Peyer's patch (tissue), 4 donors: Measurements from ENCODE around the gene TMEM108. TPM values are rescaled to one million over a fixed set of nuclear protein-coding genes. Genes with fewer than 3 reads are reported as not detected.
"Not testable (repeated sequence)": the region's sequence is repeated elsewhere in the genome, so short reads cannot be mapped to it uniquely, and the experiment has no call there.

Experiments
- DNase-seq, 3 donors: peaks; one replicate each; pipeline ENCODE4 v3.0.0-alpha.2; 2017 to 2019
- H3K27ac ChIP-seq, 4 donors: fragments of 200-600 bp; sonication (generic); one replicate each; pipeline ENCODE4 v1.5.1; 2016 to 2019
- H3K27me3 ChIP-seq, 2 donors: fragments of 200-600 bp; sonication (generic); one replicate each; pipeline ENCODE4 v1.5.1; 2019
- H3K36me3 ChIP-seq, 3 donors: fragments of 200-600 bp; sonication (generic); one replicate each; pipeline ENCODE4 v1.5.1; 2016 to 2019
- H3K4me1 ChIP-seq, 4 donors: fragments of 200-600 bp; sonication (generic); one replicate each; pipeline ENCODE4 v1.5.1; 2016 to 2019
- H3K4me3 ChIP-seq, 4 donors: fragments of 200-600 bp; sonication (generic); 1 replicate in 3 of 4; 2 replicates in 1 of 4; pipeline ENCODE4 v1.5.1; 2016 to 2019; ENCODE audit warnings: mild to moderate bottlenecking in 1 of 4
- H3K9me3 ChIP-seq, 4 donors: fragments of 200-600 bp; sonication (generic); one replicate each; pipeline ENCODE4 v1.5.1; 2016 to 2019; ENCODE audit warnings: mild to moderate bottlenecking in 1 of 4
- POLR2A ChIP-seq, 2 donors: fragments of 450-650 bp; IDR thresholded peaks; one replicate each; pipeline ENCODE4 v1.5.1; 2017; ENCODE audit warnings: antibody characterized with exemption in 2 of 2, mild to moderate bottlenecking in 2 of 2, moderate library complexity in 2 of 2
- total RNA-seq, 4 donors: library from RNA; depleted of rRNA; stranded (reverse); fragments of >200 nt; gene quantifications; one replicate each; pipeline ENCODE4 v1.1.0, GENCODE V29; 2016
- TF ChIP-seq, protein P1 (sequence below), 6 experiments: fragments of 450-650 bp in 4 of 6; fragments of 200-600 bp in 2 of 6; sonication (generic) in 1 of 6; IDR thresholded peaks; one replicate each; pipeline ENCODE4 v1.5.1; 2017 to 2019; ENCODE audit warnings: antibody characterized with exemption in 6 of 6, mild to moderate bottlenecking in 3 of 6, moderate library complexity in 1 of 6

TMEM108 gene
- 1 to 10 TPM in 2 of 4 donors, not detected in 2; 1.4 to 1.7 TPM for total RNA-seq

DNA sequence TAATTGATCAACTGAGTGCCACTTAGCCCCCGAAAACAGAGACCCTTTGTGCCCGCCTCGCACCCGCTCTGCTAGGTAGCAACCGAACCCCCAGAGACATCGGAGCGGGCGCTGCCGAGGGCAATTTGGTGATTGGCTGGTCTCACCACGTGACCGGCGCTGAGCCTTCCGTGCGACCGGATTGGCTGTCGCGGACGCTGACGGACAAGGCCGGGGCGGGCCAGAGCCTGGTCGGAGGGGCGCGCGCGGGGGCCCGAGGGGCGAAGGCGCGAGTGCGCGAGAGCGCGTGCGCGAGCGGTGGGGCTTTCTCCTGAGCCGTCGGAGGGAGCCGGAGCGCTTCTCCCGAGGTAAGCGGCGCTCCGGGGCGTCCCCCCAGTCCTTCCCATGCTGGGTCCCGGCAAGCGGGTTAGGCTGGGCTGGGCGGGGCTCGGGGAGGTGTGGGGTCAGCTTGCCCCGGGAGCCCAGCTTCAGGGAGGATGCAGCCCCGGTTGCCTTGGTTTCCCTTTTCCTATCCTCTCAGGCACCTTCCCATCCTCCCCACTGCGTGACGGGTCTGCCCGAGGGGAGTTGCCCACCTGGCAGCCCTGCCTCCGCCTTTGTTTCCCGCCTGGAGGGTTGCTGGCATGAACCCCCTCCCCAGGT, at the start of gene TMEM108:
Gene TMEM108, plus strand, starts transcription at position 303 of the 642 bp plus-strand sequence.
- peaks cover 0 to 5% of the 10 kb centered on the region in 2 donors for H3K27me3 ChIP-seq
- peak; percentile 21 to 69 (median 62) for DNase-seq
- peak within 1 kb of the TSS; percentile 26 to 60 (median 42) for H3K4me3 ChIP-seq
- TF ChIP-seq, protein P1, sequence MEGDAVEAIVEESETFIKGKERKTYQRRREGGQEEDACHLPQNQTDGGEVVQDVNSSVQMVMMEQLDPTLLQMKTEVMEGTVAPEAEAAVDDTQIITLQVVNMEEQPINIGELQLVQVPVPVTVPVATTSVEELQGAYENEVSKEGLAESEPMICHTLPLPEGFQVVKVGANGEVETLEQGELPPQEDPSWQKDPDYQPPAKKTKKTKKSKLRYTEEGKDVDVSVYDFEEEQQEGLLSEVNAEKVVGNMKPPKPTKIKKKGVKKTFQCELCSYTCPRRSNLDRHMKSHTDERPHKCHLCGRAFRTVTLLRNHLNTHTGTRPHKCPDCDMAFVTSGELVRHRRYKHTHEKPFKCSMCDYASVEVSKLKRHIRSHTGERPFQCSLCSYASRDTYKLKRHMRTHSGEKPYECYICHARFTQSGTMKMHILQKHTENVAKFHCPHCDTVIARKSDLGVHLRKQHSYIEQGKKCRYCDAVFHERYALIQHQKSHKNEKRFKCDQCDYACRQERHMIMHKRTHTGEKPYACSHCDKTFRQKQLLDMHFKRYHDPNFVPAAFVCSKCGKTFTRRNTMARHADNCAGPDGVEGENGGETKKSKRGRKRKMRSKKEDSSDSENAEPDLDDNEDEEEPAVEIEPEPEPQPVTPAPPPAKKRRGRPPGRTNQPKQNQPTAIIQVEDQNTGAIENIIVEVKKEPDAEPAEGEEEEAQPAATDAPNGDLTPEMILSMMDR (IDR thresholded peaks at IDR 0.05): no peak
- TF ChIP-seq POLR2A (IDR thresholded peaks at IDR 0.05): no peak
- no peaks in the 10 kb centered on the region for H3K36me3 ChIP-seq
- H3K4me1 ChIP-seq: peaks cover 0 to 13% (median 0%) of the 10 kb centered on the region in 4 donors
- H3K9me3 ChIP-seq: no peaks in the 10 kb centered on the region
- no peak within 1 kb of the TSS for H3K27ac ChIP-seq

DNA sequence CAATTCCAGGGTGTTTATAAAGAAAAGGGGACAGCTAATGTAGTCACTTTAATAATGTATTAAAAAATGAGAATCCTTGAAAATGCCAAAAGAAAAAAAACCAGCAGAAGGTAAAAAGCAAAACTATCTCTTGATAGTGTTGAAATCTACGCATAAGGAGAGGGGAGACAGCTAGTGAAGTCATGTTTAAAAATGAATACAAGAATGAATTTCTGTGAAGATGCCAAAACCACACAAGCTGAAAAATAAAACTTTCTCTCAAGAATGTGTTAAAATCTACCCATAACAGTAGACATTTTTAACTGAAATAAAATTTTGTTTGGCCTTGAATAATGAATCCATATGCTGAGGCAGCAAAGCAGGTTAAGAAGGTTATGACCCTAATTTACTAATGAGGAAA, 42.2 kb upstream of the TMEM108 start:
- no peaks in the 10 kb centered on the region for H3K9me3 ChIP-seq
- H3K27me3 ChIP-seq: no peaks in the 10 kb centered on the region
- no peak for DNase-seq
- H3K36me3 ChIP-seq: no peaks in the 10 kb centered on the region
- H3K27ac ChIP-seq: no peak overlapping the region
- no peak overlapping the region for H3K4me3 ChIP-seq
- no peaks in the 10 kb centered on the region for H3K4me1 ChIP-seq
- TF ChIP-seq POLR2A (IDR thresholded peaks at IDR 0.05): no peak
- TF ChIP-seq, protein P1 (IDR thresholded peaks at IDR 0.05): no peak

DNA sequence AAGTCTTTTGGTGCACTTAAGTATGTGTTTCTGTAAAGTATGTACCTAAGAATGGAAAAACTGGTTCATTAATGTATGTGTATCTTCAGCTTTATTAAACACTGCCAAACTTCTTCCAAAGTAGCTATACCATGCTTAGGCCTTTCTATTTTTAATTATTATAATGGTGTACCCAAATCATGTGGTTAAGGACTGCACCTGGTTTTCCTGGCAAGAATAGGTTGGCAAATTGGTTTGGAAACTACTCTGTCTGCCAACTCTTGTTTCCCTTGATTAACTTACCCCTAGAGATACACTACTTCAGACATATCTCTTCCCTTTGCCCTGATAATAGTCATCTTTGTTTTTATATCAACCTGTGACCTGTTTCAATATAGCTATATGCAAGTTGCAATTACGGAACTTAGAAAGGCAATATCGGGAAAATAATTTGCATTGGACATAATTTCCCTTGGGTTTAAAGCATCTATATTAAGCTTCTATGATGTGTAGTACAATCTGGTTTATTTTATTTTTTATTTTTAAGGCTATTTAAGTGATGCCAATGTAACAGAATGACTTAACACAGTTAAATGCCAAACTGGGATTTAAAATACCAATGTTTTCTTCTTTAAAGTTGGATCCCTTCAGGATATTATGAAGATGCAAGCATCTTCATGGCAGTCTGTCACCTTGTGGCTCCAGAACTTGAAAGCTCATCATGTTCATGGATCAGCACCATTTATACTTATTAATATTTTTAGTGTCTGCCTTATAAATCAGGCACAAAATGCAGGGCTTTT, 40.6 kb upstream of the TMEM108 start:
- no peaks in the 10 kb centered on the region for H3K9me3 ChIP-seq
- H3K36me3 ChIP-seq: no peaks in the 10 kb centered on the region
- H3K4me3 ChIP-seq: no peak overlapping the region
- no peak for DNase-seq
- no peak overlapping the region for H3K27ac ChIP-seq
- no peak for TF ChIP-seq POLR2A (IDR thresholded peaks at IDR 0.05)
- TF ChIP-seq, protein P1 (IDR thresholded peaks at IDR 0.05): no peak
- no peaks in the 10 kb centered on the region for H3K4me1 ChIP-seq
- no peaks in the 10 kb centered on the region for H3K27me3 ChIP-seq

DNA sequence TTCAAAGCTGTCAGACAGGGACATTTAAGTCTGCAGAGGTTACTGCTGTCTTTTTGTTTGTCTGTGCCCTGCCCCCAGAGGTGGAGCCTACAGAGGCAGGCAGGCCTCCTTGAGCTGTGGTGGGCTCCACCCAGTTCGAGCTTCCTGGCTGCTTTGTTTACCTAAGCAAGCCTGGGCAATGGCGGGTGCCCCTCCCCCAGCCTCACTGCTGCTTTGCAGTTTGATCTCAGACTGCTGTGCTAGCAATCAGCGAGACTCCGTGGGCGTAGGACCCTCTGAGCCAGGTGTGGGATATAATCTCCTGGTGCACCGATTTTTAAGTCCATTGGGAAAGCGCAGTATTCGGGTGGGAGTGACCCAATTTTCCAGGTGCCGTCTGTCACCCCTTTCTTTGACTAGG, 33.2 kb upstream of the TMEM108 start:
- H3K27ac ChIP-seq, DNase-seq, H3K4me3 ChIP-seq, H3K9me3 ChIP-seq, H3K36me3 ChIP-seq, H3K4me1 ChIP-seq, H3K27me3 ChIP-seq: not testable (repeated sequence)

DNA sequence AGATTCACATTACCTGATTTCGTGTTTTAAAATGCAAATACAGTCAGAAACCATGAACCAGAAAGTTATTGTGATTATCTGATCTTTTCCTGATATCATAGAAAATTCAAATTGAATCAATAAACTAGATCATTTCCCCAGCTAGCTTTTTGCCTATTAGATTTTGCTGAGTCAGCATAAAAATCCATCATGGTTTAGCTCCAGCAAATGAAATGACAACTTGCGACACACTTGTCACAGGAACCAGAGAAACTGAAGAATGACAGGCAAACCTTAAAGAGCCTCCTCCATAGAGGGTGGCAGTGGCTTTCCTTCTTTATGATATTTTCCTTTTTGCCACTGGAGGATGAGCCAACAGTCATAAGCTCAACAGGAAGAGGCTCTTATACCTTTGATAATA, 30.6 kb upstream of the TMEM108 start:
- no peak for DNase-seq
- TF ChIP-seq POLR2A (IDR thresholded peaks at IDR 0.05): no peak
- TF ChIP-seq, protein P1 (IDR thresholded peaks at IDR 0.05): no peak
- Histone ChIP-seq H3K27ac (no peak overlapping the region), H3K36me3 (no peaks in the 10 kb centered on the region), H3K27me3 (no peaks in the 10 kb centered on the region), H3K4me1 (no peaks in the 10 kb centered on the region), H3K4me3 (no peak overlapping the region), H3K9me3 (no peaks in the 10 kb centered on the region)

DNA sequence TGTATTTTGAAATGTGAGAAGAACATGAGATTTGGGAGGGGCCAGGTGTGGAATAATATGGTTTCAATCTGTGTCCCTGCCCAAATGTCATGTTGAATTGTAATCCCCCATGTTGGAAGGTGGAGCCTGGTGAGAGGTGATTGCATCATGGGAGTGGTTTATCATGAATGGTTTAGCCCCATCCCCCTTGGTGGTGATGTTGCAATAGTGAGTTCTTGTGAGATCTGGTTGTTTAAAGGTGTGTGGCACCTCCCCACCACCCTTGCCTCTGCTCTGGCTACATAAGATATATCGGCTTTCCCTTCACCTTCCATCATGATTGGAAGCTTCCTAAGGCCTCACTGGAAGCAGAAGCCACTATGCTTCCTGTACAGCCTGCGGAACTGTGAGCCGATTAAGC, 23.9 kb upstream of the TMEM108 start:
- H3K4me3 ChIP-seq: no peak overlapping the region
- H3K36me3 ChIP-seq: no peaks in the 10 kb centered on the region
- no peak for DNase-seq
- no peaks in the 10 kb centered on the region for H3K9me3 ChIP-seq
- TF ChIP-seq, protein P1 (IDR thresholded peaks at IDR 0.05): no peak
- no peak for TF ChIP-seq POLR2A (IDR thresholded peaks at IDR 0.05)
- no peaks in the 10 kb centered on the region for H3K4me1 ChIP-seq
- H3K27me3 ChIP-seq: no peaks in the 10 kb centered on the region
- no peak overlapping the region for H3K27ac ChIP-seq

DNA sequence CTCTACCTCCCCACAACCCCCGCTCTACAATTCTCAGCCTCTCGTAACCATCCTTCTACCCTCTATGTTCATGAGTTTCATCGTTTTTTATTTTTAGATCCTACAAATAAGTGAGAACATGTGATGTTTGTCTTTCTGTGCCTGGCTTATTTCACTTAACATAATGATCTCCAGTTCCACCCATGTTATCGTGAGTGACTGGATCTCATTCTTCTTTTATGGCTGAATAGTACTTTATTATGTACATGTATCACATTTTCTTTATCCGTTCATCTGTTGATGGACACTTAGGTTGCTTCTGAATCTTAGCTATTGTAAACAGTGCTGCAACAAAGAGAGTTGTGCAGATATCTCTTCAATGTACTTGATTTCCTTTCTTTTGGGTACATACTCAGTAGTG, 22.6 kb upstream of the TMEM108 start:
- not testable (repeated sequence) for H3K27me3 ChIP-seq, H3K4me3 ChIP-seq, H3K36me3 ChIP-seq, H3K9me3 ChIP-seq, DNase-seq, H3K4me1 ChIP-seq, H3K27ac ChIP-seq
